ENCODE data around the gene BCOR.

BCOR gene

DNA sequence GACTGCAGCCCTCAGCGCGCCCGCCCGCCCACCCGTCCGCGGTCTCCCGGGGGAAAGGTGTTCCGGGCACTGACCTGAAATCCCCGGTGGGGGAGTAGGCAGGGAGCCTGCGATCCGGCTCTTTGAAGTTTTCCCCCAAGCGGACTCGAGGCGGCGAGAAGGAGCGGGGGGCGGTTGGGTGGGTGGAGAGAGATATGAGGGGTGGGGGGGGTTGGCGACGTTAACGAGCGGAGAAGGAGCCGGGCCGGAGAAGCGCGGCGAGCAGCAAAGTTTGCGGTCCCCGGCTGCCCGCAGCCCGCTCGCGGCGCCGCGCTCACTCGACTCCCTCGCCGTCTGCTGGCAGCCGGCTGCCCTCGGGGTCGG is 636 bp downstream of the BCOR start:
- no peak for DNase-seq

DNA sequence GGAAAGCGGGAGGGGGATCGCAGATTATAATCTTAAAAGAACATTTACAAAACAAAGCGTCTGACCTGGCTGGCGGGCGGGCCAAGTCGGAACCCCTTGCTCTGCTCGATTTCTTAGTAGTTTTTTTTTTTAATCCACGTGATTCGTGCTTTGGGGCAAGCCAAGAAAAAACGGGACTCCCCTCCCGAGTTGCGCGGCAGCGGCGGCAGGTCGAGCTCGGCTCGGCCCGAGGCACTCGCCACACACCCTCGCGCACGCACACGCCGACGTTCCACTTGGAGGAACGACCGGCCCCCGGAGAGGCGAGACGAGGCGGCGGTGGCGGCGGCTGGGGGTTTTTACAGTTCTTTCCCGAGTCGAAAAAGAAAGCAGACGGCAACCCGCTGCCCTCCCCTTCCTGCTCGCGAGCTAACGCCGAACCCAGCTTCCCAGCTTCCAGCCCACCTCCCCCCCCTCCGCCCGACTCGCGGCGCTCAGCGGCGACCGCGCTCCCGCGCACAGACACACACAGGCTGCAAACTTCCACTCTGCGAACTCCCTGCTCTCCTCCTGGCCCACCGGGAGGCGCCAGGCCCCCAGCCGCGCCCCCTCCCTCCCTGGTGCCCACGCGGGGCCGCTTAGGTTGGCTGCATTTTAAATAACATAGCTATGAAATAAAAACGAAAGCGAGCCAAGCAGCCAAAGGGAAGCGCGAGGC is 1.2 kb downstream of the BCOR start:
- DNase-seq, result no peak

DNA sequence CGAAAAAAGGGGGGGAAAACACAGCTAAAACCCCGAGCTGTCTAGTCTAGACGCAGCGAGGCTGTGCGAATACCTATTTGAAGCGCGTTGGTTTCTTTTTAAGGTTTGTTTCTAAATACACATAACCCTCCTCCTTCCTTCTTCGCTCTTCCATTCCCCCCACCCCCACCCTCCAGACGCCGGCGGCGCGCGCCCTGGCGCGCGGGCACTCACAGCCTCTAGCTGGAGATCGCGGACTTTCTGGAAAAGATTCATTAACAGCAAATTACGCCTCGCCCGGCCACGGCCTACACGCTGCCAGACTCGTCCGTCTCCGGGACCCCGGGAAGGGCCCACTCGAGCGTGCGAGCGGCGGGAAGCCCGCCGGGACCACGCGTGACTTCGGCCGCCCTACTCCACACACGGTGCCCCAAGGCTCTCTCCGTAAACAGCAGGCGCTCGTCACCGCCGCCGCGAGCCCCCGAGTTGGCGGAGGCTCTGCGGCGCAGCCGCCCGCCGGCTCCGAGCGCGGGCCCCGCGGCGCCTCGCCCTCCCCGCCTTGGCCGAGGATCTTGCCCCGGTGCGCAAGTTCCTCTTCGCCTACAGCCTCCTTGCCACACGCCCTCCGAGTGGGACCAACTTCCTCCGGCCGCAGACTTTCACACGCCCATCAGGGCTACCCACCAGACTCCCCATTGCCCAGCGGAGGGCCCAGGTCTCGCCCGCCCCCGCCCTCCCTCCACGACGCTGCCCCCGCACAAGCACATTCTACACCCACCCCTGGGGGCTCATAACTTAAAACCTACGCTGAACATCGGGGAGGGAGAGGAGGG is 2.0 kb downstream of the BCOR start:
- DNase-seq, result no peak

DNA sequence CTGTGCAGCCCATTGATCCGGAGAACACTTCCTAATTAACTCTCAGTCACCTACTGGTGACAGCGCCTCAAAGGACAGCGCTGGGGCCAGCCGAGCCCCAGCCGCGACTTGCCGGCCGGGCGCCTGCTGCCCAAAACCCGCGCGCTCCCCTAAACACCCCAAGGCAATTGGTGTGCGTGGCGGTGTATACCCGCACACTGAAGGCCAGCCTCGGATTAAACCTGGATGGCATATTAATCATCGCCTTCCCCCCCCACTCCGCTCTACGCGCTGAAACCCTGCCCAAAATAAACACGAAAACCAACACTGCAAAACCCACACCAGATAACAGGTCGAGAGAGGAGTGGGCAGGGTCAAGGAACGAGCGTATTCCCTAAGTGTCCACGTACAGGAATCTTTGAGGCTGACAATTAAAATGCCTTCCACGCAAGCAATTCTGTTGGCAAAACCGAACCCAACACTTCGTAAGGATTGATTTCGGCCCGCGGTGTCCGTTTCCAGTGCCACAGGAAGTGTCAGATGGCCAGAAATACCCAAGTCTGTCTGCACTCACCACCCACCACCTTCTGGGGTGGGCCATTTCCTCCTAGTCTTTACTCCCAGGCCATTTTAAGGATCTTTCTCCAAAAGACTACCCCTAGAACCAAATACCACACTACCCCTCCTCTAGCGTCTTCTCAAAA is 2.7 kb downstream of the BCOR start:
- no peak for DNase-seq

DNA sequence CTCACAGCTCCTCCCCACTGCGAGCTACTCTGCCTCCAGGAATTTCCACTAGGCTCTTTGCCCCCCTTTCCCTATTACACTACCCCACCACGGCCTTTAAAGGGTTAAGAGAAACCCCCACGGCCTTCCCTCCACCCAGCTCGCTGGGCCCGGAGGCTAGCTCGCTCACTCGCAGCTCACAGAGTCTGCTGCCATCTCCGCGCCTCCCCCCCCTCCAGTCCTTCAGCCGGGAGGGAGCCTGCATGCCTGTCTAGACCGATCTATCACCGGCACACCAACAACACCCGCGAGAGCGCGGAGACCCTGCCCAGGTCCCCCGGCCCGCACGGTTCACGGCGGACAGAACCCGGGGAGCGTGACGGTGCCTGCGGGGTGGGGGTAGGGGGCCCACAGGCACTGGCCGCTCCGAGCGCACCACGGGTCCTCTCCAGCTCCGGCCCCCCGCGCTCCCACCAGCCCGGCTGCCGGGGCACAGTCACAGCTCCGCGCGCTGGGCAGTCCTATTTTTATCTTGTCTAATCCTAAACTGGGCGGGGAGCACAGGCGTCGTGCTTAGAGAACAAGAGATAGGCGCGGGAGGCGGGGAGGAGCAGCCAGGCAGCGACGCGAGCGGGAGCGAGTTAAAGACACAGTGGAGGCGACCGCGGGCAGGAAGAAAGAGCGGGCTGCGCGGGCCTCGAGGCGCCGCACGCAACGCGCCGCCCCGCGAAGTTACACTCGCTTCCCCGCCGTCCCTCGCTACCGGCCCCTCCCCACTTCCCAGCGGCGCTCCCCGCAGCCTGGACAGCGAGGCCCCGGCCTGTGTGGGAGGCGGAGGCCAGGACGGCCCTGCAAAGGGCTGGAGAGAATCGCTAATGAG is 3.5 kb downstream of the BCOR start:
- DNase-seq, result no peak

DNA sequence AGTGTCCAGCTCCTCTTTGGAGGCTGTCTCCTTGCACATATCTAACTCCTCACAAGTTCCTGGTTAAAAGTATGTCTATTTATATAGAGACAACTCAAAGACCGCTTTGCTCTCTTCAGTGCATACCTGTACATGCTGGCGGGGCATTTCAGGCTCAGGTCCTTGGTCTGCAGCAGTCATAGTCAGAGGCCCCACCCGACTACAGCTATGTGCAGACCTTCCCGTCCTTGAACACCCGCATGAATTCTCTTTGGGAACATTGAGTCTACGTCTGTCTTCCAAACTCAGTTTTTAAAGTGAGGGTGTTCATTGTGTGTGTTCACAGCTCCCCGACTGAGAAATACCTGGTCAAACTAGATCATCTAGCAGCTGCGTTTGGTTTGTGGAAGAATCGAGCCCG is 4.2 kb downstream of the BCOR start:
- no peak for DNase-seq

DNA sequence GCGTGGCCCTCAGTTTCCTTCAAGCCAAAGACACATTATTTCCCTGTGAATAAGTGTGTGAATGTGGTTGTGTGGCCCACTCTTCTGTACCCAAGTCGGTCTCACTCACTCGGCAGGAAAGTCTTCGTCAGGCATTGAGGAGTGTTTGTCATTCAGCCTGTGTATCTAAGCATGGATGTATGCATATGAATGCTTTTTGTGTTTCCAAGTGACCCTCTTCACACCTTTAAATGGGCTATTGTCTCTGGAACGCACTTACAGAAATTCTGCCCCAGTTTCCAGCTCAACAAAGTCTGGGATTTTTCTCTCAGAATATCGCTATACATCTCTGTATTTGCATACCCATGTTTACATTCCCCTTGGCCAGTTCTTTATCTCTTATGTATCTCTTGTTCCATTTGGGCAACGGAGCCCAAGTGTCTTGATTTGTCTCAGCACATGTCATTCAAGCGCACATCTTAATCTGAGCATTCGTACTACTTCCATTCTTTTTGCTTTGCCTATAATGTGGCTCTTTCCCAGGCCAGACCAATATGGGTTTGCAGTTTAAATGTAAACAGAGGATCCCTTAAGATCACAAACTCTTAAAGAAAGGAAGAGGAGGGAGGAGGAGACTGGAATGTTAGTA is 4.8 kb downstream of the BCOR start:
- no peak for DNase-seq

DNA sequence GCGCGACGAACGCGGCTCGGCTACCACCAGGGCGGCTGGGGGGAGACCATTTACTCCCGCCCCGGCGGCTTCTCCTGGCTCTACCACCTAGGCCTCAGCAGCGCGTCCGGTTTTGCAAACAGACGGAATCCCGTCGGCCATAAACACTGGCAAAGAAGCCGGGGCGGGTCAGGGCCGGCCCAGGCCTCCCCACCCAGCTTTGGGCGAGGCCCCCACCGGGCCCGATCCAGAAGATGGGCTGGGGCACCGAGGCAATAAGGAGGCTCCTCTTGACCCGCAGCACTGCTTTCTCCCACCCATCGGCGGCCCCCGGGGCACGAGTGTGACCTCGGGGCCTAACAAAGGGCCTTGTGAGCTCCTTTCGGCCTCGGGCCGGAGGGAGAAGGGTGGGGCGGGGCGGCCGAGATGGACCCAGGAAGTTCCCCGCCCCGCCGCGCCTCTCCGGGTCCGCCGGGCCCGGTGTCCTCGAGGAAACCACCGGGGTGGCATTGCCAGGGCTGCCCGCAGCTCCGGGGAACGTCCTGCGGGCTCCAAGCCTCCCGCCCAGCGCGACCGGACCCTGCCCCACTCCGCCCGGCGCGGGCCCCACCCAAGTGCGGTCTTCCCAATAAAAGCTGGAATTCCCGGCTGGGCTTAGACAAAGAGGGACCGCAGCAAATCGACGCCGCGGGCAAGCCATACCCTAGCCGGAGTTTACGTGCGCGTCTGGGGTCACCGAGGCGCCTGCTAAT is 5.9 kb downstream of the BCOR start:
- DNase-seq, result no peak

DNA sequence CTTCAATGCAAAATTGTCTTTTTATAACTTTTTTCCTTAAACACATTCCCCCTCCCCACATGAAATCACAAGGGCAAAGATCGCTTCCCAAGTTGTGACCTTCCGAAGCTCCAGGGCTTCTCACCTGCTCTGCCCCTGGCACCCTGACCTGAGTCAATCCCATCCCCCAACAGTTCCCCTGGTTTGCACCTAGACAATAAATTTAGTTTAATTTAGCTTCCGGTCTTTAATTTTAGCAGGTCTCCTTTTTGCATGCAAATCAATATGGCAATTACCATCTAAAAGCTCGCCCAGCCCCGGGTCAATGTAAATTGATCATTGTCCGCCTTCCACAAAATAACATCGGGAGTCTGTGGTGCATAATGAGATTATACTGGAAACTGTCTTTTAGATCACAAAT is 6.8 kb downstream of the BCOR start:
- no peak for DNase-seq

DNA sequence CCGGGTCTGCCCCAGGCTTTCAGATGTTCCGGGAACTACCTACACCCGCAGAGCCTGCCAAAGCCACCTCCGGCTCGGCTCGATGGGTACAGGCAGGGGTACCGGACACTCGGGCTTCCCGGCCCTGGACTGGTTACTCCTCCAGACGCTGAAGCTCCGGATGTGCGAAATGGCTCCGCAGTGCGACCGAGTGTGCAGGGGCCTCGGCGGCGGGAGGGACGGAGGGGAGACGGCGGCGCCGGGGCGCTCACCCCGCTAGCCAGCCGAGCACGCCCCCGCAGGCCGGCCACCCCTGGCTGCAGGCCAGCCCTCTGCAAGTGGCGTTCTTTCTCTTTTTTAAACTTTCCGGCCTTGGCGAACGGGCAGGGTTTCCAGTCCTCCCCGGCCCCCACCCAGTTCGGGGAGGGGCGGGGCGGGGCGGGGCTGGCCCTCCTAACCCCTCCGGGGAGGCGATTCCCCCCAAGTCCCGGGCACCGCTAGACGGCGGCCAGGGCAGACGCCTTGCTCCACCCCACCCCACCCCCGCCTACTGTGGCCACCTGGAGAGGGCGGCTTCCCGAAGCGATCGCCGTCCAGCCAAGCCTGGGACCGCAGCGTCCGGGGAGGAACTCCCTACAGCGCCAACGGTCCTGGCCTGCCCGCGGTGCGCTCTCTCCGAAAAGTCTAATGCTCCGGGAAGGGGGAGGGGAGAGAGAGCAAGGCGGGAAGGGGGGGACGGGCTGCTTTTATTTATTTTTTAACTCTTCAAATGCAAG is 7.5 kb downstream of the BCOR start:
- no peak for DNase-seq

DNA sequence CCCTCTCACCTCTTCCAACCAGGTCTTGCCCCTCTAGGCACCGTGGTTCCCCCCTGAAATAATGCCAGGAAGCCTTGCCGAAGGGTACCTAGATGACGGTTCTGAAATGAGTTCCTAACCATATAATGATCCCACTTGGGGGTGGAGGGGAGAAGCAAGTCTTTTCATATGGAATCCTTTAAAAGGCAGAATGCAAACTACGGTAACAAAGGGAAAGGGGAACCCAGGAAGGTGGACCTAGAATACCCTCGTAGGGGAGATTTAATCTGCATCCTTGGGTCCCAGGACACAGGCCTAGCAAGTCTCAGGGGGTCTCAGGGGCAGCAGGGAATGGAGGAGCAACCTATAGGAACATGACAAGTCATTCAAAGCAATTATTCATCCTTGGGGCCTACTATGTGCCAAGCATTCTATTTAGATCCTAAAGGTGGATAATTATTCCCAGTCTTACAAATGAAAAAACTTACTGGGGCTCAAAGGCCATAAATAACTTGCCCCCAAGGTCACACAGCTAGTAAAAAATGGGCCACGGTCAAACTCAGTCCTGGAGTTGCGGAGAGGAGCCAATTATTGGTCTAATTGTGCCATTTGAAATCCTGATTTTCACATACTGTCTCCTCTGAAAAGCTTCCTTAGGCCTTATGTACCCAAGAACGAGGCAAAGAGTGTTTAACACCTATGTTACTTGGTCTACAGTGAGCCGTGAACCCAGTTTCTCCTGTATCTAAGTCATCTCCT is 8.8 kb downstream of the BCOR start:
- DNase-seq, result no peak

DNA sequence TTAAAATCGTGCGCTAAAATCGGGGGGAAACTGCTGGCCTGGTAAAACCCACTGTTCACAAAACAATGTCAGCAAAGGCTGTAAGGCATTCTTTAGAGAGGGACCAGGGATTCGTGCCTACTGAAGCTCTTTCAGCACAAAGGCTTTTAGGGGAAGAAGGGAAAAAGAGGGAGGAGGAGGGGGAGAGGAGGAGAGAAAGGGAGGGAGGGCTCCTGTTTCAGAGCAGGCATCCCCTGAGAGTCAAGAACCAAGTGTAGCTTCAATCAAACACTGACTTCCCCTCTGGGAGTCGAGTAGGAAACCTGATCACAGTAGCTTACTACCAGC is 9.5 kb downstream of the BCOR start:
- DNase-seq, result no peak

DNA sequence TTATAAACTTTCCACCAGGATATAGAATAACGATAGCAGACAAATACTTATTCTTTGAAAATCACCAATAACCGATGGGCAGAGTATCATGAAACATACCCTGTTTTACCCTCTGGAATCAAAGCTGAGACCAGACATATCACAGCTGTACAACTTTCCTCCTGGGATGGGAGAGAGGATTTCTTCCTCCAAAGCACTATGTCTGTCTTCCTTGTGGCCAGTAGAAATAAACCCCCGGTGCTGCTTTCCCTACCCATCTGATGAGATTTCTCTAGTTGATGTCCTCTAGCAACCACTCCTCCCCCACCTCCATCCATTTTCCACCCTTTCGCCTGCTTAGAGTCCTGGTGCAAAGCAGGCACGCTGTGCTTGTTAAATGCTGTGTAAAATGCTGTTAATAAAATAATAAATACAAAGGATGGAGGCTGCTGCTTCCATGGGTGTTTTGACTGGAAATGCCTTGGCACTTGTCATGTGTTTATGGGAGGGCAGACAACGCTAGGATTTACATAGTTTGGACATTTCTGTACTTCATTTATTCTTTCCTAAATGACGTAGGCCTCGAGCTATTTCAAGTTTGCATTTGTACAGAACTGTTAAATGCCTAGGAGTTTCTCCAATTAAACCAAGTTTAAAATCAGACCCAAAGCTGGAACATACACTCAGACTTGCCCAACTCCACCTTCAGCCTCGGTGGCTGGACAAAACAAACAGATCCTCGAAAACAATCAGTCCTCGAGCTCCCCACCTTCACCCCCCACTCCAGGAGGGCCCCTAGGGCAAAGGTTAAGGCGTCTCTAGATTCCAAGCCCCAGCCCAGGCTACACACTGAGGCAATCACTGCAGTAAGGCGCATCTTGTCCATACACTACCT is 10.1 kb downstream of the BCOR start:
- DNase-seq, result no peak

DNA sequence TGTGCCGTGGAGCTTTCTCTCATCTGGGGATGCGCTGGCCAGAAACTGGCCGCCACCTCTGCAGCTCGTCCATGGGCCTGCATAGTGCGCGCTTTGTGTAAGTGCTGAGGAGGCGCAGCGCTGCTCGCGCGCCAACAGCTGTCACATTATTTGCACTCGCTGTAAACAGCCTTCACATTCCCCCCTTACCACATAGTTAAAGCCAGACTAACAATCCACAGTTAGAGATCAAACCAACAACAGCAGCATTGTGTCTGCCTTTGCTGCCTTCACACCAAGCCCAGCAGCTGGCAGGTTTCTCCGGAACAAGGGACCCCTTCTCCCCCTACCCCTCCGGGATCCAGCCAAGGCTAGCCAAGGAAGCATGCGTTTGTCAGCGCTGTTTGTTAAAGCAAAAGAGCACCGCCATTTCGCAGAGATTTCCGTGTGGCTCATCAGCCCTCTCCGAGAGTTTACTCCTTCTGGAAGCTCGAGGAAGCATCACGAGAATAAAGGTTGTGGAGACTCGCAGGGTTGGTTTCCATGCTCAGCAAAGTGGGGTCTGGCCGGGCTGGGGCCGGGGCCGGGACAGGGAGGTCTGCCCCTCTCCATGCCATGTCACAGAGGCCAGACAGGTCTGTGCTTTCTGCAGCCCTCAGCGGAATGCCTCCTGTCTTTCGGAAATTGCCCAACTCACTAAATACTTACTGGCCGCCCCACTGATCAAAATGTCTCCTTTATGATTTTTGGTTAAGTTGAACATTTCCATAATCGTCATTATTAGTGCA is 11.0 kb downstream of the BCOR start:
- DNase-seq, result peak; percentile 49

DNA sequence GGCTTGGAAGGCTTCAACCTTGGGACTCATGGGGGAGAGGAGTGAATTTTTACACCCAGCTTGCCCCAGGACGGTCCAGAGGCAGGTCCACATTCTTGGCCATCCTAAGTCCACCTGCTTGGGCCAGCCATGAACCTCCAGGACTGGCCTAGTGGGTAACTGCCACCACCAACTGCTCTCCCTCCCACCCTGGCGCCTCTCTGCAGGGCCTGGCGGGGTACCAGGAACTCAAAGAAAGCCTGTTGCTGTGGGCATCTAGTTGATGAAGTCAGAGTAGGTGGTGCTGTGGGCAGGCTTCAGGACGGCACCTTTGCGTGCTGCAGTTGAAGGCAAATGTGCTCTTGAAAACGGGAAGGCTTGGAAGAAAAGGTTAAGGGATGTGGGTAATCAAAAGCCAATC is 12.0 kb downstream of the BCOR start:
- no peak for DNase-seq

DNA sequence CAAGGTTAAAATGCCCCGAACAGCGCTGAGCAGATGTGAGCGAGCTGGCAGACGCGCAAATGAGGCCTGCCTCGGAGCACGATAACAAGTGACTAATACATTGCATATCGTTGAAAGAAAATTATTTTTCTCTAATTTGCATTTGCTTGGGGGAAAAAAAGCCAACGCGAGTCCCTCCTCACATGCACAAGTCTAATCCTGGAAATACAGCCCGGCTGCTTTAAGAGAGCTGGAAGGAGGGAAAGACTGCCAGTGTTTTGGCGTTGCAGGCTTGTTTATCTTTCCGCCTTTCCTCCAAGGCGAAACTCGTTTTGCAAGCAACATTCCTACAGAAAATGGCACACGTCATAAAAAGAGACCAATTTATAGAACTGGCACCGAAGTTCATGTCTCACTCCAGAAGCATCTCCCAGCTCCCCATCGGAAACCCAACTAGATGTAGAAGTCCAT is 12.6 kb downstream of the BCOR start:
- no peak for DNase-seq

DNA sequence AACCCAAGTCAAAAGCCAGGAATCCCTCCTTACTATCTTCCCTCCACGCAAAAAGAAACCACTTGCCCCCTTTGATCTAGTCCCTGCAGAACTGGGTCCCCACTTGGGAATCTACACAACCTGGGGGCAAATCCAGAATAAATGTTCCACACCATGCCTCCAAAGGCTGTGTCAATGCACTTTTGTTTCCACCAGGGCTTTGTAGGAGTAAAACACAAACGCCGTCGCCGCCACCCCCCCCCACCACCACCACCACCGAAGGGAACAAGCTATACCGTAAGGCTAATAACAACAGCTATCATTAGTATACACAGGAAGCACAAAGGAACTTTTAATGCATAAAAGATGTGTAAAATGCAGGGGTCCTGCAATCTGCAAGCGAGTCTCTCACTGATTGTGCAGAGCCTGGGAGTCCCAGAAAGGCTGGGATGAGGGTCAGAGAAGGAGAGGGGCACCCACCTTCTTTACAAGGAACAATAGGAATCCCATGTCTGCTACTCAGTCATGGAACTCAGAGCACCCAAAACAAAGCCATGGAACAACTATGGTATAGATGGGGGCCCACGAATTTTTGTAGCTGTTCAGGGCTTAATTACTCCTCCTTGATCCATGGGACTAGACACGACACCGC is 13.2 kb downstream of the BCOR start:
- no peak for DNase-seq

DNA sequence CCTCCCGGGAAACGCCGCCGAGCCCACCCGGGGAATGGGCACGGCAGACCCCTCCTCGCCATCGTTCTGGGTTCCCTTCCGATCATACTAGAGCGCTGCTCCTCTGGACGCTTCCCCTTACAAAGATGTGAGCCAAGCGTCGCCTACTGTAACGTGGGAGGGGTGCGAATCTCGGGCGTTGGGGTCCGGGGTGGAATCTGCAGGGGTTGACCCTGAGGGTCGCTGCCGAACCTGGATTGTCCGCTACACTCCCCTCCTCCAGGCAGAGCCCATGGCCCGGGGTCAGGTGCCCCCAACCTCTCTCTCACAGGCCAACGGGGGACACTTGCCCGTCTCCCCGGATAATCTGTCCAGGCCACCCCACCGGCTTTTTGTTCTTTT is 13.8 kb downstream of the BCOR start:
- no peak for DNase-seq

All from DMS 273 treated with DMSO at 0.1 percent for 48 hours (cell line).